Measurements from ENCODE around the gene OPA1. TPM values are rescaled to one million over a fixed set of nuclear protein-coding genes. Genes with fewer than 3 reads are reported as not detected.

The OPA1 gene
- total RNA-seq, 1 experiment from 2014 or later, result 72.0 TPM

DNA sequence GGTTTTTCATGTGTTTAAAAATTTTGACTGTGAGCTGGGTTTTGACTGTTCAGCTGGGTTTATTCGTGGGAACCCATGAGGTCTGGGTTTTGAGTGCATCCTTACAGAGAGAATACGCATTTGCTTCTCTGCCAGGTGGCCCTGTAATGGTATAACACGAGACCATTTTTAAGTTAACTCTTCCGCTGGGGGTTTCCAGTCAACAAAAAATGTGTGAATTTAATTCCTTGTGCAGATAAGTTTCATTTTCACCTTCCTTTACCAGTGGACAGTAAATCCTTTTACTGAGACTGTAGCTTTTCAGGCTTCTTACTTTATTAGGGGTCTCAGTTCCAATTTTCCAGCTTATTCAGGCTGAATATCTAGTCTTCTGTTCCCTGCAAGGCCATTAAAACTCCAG is 149.6 kb downstream of the OPA1 start:
- H3K36me3 ChIP-seq (ENCODE audit: control insufficient read depth in 1 of 2, insufficient read depth in 2 of 2, low read length in 2 of 2), result no peaks in the 10 kb centered on the region
- ChIA-PET CTCF (no interaction called here), POLR2A (no interaction called here), RAD21 (ENCODE audit: low non-redundant PET in 1 of 2, low total read pairs in 2 of 2, uncharacterized antibody in 2 of 2, unreplicated experiment in 2 of 2) (interaction anchor here in 1 of 2 experiments (0.6 kb wide), 1 partner anchor 458 kb away, joined by 5 read pairs; no protein-coding TSS in a partner anchor)
- no peak overlapping the region for H2AFZ ChIP-seq (ENCODE audit: low read depth, low read length, poor library complexity, severe bottlenecking)
- H3K27ac ChIP-seq (ENCODE audit: low read depth, low read length), result no peak overlapping the region
- no TSS peak for BruUV-seq (replicated peaks)
- no peak for ATAC-seq
- no peaks in the 10 kb centered on the region for H3K9me3 ChIP-seq (ENCODE audit: control insufficient read depth in 1 of 2, insufficient read depth in 1 of 2, low read depth in 1 of 2, low read length in 2 of 2)
- no peaks in the 10 kb centered on the region for H3K4me1 ChIP-seq (ENCODE audit: control insufficient read depth in 1 of 2, insufficient read depth in 2 of 2, low read length in 2 of 2)
- no peak overlapping the region for H3K4me3 ChIP-seq (replicated peaks in 1 of 2; ENCODE audit: low read depth in 1 of 2, low read length in 2 of 2)
- no peak overlapping the region for H3K4me2 ChIP-seq (ENCODE audit: low read length)
- H3K79me2 ChIP-seq (ENCODE audit: insufficient read depth, low read length), result no peaks in the 10 kb centered on the region
- intact Hi-C loops (cut with micrococcal nuclease), result no loop called here
- no peak overlapping the region for H3K9ac ChIP-seq (ENCODE audit: low read length)
- DNase-seq (ENCODE audit: low read depth, low spot score), result no peak
- no peaks in the 10 kb centered on the region for H3K27me3 ChIP-seq (ENCODE audit: insufficient read depth, low read length)
- H3K9me2 ChIP-seq (ENCODE audit: insufficient read depth), result no peaks in the 10 kb centered on the region
- no peak for TF ChIP-seq ELF1 (IDR thresholded peaks at IDR 0.05; ENCODE audit: borderline replicate concordance, low read depth)
- TF ChIP-seq CBX3 (IDR thresholded peaks at IDR 0.05; ENCODE audit: low read depth), result no peak
- TF ChIP-seq ZFX (IDR thresholded peaks at IDR 0.05), result no peak
- no peak for TF ChIP-seq ZBTB33 (IDR thresholded peaks at IDR 0.05; ENCODE audit: extremely low read depth, insufficient replicate concordance, low read length)
- TF ChIP-seq EGR1 (IDR thresholded peaks at IDR 0.05; ENCODE audit: low read depth), result no peak
- no peak for TF ChIP-seq ZNF274 (IDR thresholded peaks at IDR 0.05; ENCODE audit: low read depth, low read length)
- no peak for TF ChIP-seq SP1 (IDR thresholded peaks at IDR 0.05; ENCODE audit: low read depth)
- H4K20me1 ChIP-seq (ENCODE audit: insufficient read depth), result no peaks in the 10 kb centered on the region

GRCh38 chr3:193743702-193744047 is 150.7 kb downstream of the OPA1 start:
- Histone ChIP-seq H3K9me2 (ENCODE audit: insufficient read depth) (no peaks in the 10 kb centered on the region), H3K9me3 (ENCODE audit: control insufficient read depth in 1 of 2, insufficient read depth in 1 of 2, low read depth in 1 of 2, low read length in 2 of 2) (no peaks in the 10 kb centered on the region), H3K27ac (ENCODE audit: low read depth, low read length) (no peak overlapping the region), H3K4me2 (ENCODE audit: low read length) (no peak overlapping the region), H3K36me3 (ENCODE audit: control insufficient read depth in 1 of 2, insufficient read depth in 2 of 2, low read length in 2 of 2) (no peaks in the 10 kb centered on the region), H3K9ac (ENCODE audit: low read length) (no peak overlapping the region), H3K79me2 (ENCODE audit: insufficient read depth, low read length) (no peaks in the 10 kb centered on the region), H3K27me3 (ENCODE audit: insufficient read depth, low read length) (no peaks in the 10 kb centered on the region), H3K4me1 (ENCODE audit: control insufficient read depth in 1 of 2, insufficient read depth in 2 of 2, low read length in 2 of 2) (no peaks in the 10 kb centered on the region), H2AFZ (ENCODE audit: low read depth, low read length, poor library complexity, severe bottlenecking) (no peak overlapping the region), H3K4me3 (replicated peaks in 1 of 2; ENCODE audit: low read depth in 1 of 2, low read length in 2 of 2) (no peak overlapping the region), H4K20me1 (ENCODE audit: insufficient read depth) (no peaks in the 10 kb centered on the region)
- POLR2A ChIA-PET, result no interaction called here
- no TSS peak for BruUV-seq (replicated peaks)
- DNase-seq (ENCODE audit: low read depth, low spot score) (no peak), ATAC-seq (no peak)
- CTCF ChIA-PET, result no interaction called here
- intact Hi-C loops (cut with micrococcal nuclease), result no loop called here
- RAD21 ChIA-PET (ENCODE audit: low non-redundant PET in 1 of 2, low total read pairs in 2 of 2, uncharacterized antibody in 2 of 2, unreplicated experiment in 2 of 2), result no interaction called here
- TF ChIP-seq EGR1 (IDR thresholded peaks at IDR 0.05; ENCODE audit: low read depth) (no peak), ELF1 (IDR thresholded peaks at IDR 0.05; ENCODE audit: borderline replicate concordance, low read depth) (no peak), ATF3 (IDR thresholded peaks at IDR 0.05) (no peak), SIN3A (IDR thresholded peaks at IDR 0.05; ENCODE audit: low read depth) (no peak), POLR2AphosphoS5 (IDR thresholded peaks at IDR 0.05; ENCODE audit: low read depth, low read length) (no peak), EZH2 (IDR thresholded peaks at IDR 0.05) (no peak), CEBPB (IDR thresholded peaks at IDR 0.05; ENCODE audit: low read depth) (no peak)

All from HCT116 (cell line).